Hematopoietic multipotent progenitor cell treated with erythropoietin and hydrocortisone succinate and interleukin-3 and kit ligand, for 4 days (in vitro differentiated cells): ENCODE results near the gene CAMTA1.
A peak's percentile ranks its signal among the peaks of the same experiment; 100 is the strongest.

ENCODE experiments used
- DNase-seq: peaks from one replicate; pipeline ENCODE4 v3.0.0-alpha.2; 2015

CAMTA1 gene

GRCh38 chr1:7221826-7222694 is 436.8 kb downstream of the CAMTA1 start:
- DNase-seq: peak; percentile 11

GRCh38 chr1:7222695-7223015 is 437.4 kb downstream of the CAMTA1 start:
- no peak for DNase-seq

- no peak for DNase-seq
Observed at GRCh38 chr1:7223334-7224080, 438.3 kb downstream of the CAMTA1 start.

GRCh38 chr1:7224081-7224534 is 438.9 kb downstream of the CAMTA1 start:
- DNase-seq: no peak

- peak; percentile 24 for DNase-seq
Observed at GRCh38 chr1:7224644-7225043, 439.4 kb downstream of the CAMTA1 start.

- DNase-seq: no peak
Observed at GRCh38 chr1:7225711-7226505, 440.7 kb downstream of the CAMTA1 start.

GRCh38 chr1:7227654-7228053 is 442.4 kb downstream of the CAMTA1 start:
- DNase-seq: no peak

GRCh38 chr1:7228252-7228961 is 443.2 kb downstream of the CAMTA1 start:
- DNase-seq: no peak

- no peak for DNase-seq
Observed at GRCh38 chr1:7229186-7229585, 443.9 kb downstream of the CAMTA1 start.

GRCh38 chr1:7229696-7230631 is 444.7 kb downstream of the CAMTA1 start:
- no peak for DNase-seq

GRCh38 chr1:7232441-7233236 is 447.4 kb downstream of the CAMTA1 start:
- DNase-seq: no peak

- DNase-seq: no peak
Observed at GRCh38 chr1:7233237-7233540, 447.9 kb downstream of the CAMTA1 start.

GRCh38 chr1:7233646-7234470 is 448.6 kb downstream of the CAMTA1 start:
- DNase-seq: no peak

GRCh38 chr1:7234471-7234755 is 449.2 kb downstream of the CAMTA1 start:
- DNase-seq: no peak

- DNase-seq: peak; percentile 88
Observed at GRCh38 chr1:7235871-7236517, 450.7 kb downstream of the CAMTA1 start.

- DNase-seq: no peak
Observed at GRCh38 chr1:7236844-7237515, 451.7 kb downstream of the CAMTA1 start.

GRCh38 chr1:7247158-7247557 is 461.9 kb downstream of the CAMTA1 start:
- DNase-seq: no peak

GRCh38 chr1:7247791-7248548 is 462.7 kb downstream of the CAMTA1 start:
- DNase-seq: peak; percentile 6
